T1000 (cell line): ENCODE data around the gene NUP205.

Experiments
- DNase-seq: peaks from one replicate; lab custom pipeline; 2025; ENCODE audit warnings: mixed read lengths; lab: John Stamatoyannopoulos, UW

NUP205 gene, protein sequence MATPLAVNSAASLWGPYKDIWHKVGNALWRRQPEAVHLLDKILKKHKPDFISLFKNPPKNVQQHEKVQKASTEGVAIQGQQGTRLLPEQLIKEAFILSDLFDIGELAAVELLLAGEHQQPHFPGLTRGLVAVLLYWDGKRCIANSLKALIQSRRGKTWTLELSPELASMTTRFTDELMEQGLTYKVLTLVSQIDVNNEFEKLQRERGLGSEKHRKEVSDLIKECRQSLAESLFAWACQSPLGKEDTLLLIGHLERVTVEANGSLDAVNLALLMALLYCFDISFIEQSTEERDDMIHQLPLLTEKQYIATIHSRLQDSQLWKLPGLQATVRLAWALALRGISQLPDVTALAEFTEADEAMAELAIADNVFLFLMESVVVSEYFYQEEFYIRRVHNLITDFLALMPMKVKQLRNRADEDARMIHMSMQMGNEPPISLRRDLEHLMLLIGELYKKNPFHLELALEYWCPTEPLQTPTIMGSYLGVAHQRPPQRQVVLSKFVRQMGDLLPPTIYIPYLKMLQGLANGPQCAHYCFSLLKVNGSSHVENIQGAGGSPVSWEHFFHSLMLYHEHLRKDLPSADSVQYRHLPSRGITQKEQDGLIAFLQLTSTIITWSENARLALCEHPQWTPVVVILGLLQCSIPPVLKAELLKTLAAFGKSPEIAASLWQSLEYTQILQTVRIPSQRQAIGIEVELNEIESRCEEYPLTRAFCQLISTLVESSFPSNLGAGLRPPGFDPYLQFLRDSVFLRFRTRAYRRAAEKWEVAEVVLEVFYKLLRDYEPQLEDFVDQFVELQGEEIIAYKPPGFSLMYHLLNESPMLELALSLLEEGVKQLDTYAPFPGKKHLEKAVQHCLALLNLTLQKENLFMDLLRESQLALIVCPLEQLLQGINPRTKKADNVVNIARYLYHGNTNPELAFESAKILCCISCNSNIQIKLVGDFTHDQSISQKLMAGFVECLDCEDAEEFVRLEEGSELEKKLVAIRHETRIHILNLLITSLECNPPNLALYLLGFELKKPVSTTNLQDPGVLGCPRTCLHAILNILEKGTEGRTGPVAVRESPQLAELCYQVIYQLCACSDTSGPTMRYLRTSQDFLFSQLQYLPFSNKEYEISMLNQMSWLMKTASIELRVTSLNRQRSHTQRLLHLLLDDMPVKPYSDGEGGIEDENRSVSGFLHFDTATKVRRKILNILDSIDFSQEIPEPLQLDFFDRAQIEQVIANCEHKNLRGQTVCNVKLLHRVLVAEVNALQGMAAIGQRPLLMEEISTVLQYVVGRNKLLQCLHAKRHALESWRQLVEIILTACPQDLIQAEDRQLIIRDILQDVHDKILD (N-terminal part only)

DNA sequence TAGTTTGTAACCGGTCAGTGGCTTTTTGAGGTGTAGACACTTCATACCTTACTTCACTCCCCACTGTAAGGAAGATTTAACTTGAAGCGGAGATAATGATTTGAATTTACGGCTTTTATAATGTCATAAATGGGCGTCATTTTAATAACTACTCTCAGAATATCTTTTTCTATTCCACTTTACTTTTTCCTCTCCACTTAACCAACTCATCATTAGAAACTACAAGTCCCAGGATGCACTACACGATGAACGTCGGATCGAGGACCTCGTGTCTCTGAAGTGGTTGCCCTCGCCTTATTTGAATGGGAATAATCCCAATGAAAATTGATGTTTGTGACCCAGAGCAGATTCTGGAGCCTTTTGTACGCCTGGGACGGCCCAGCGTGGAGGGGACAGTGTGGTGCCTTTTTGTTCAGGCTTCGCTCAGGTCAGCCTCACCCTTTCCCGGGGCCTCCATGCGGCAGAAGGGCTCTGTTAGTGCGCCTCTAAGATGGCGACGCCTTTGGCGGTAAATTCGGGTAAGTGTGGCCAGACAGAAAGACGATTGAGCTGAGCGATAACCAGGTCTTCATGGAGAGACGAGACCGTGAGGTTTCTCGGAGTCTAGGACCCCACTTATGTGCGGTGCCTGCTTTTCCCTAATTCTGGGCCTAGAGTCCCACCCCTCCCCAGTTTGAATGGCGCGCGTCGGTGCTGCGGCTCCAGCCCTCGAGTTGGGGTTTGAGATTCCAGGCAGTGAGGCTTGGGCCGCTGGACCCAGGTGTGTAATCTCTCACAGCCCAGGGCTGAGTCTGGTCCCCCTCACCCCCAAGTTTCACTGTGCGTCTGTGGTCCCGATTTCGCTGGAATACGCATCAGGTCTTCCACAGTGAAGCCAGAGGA is at the start of gene NUP205:
Gene NUP205, plus strand, starts transcription at position 463 of the 882 bp plus-strand sequence. Its CDS starts 28 bp downstream, at position 491.
- peak; percentile 71 for DNase-seq

DNA sequence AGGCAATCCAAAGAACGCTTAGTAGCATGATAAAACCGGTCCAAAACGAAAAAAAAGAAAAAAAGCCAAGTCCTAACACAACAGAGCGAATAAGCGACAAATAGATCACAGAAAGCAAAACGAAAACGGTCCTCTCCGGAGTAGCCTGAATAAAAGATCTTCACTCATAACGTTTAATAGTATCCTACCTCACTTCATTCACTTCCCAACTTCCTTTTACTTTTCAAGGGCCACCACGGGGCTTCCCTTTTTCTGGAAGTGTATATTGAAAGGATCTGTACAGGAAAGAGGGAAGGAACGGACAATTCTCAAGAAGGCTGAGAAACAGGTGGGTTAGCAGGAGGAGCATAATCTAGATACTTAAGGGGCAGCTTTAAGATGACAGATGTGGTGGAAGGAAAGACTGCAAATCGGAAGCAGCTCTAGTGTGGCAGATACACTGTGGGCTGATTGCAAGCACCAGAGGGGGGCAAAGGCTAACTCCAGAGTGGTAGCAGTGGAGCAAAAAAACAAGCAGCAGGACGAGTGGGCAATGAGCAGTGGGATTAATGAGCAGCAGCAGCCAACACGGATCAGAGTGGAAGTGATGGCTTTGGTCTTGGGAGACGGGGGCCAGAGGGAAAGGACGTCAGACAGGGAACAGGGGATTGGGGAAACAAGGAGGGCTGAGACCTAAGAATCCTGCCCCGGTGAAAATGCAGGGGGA is 48.7 kb upstream of the NUP205 start:
- no peak for DNase-seq

DNA sequence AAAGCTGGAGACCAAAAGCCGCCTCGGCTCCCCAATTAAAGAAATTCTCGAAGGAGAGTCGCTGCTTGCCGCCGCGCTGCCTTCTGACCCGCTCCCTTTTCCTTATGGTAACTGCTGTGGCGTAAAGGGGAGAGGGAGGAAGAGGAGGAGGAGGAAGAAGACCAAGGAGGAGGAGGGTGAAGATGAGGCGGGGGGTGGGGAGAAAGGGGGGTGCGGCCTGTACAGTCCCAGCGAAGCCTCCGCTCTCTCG is 48.2 kb upstream of the NUP205 start:
- no peak for DNase-seq

DNA sequence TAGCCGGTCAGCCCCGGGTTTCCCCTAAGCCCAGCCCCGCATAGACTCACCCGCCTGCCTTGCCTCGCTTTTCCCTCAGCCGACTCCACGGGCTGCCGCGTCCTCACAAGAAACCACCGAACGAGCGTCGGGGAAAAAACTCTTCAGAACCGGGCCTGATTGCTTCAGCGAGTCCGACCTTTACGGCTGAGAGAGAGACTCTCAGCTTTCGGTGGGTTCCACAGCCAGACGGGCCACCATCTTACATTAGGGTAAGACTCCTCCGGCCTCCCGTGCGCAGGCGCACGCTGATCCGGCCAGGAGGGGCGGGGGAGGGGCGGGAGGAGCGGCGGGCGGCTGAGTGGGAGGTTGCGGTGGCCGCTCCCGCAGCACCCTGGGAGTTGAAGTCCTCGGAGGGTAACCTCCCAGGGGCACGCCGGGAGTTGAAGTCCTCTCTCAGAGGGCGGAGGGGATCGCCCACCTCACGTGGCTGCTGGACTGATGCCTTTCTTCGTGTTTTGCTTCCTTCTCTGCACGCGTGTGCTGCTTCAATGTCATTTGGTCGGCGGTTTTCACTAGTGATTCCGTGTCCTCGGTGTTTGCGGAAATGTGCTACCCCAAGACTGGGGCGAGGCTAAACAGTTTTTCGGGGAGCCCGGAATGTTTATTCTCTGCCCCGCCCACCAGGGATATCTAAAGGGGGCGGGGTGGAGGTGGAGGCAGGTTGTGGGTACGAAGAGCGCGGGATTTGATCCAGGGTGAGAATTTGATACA is 47.7 kb upstream of the NUP205 start, which contains the start of gene CNOT4:
Gene CNOT4, minus strand, starts transcription at position 264 of the 753 bp plus-strand sequence. CDS start 71,771 bp downstream, outside the sequence.
- peak; percentile 88 for DNase-seq

DNA sequence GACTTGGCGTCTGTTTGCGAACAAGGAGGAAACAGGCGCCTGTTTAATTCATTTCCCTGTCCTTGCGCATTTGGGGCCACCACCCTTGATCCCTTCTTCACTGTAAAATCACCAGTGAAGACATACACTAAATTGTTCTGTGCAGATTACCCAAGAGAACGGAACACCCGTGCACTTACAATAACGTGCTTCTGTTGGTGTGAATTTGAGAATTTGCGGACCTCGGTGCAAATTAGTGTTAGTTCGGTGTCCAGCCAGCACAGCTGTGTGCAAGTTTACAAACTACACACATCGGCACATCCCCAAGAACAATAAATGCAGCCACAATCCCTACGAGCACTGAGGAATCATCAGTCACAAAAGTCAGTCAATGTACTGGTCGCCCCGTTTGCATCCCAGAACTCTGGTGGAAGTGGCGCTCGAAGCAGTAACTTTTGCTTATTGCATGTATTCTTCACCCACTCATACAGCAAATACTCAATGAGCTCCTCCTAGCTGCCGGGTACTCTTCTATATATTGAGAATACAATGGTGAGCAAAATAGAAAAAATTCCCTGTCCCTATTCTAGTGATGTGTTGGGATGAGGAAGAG is 47.0 kb upstream of the NUP205 start:
- DNase-seq, result no peak

DNA sequence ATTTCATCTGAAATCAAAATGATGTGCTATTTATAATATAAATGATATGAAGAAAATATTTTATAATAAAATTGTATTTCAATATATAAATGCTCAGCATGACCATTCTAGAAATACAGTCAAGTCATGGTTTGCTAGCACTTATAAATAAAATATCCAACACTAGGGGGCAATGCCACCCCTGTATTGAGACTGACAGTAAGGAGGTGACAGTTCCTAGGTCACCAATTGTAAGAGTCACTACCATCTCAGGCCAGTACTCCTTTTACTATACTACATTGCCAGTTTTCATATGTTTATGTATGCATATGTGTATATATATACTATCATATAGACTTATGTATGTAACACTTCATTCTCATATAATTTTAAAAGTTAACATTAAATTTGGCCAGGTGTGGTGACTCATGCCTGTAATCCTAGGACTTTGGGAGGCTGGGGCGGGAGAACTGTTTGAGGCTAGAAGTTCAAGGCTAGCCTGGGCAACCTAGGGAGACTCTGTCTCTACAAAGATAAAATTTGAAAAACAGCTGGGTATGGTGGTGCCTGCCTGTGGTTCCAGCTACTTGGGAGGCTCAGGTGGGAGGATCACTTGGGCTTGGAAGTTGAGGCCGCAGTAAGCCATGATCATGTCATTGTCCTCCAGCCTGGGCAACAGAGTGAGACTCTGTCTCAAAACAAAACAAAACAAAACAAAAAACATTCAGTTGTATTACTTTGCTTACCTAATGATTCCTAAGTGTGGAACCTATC is 45.4 kb upstream of the NUP205 start:
- DNase-seq, result no peak

DNA sequence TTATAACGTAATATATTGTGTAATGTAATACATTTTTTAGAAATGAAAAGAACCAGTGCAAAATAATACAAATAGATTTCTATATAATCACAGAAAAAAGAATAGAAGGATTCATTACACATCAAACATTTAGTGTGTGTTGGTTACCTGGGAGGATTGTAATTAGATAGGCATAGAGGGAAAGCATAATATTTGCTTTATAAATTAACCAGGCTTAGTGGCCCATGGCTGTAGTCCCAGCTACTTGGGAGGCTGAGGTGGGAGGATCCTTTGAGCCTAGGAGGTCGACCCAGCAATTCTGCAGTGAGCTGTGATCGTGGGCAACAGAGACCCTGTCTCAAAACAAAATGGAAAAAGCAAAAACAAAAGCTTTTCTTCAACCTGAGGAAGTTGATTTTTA is 42.9 kb upstream of the NUP205 start:
- no peak for DNase-seq

DNA sequence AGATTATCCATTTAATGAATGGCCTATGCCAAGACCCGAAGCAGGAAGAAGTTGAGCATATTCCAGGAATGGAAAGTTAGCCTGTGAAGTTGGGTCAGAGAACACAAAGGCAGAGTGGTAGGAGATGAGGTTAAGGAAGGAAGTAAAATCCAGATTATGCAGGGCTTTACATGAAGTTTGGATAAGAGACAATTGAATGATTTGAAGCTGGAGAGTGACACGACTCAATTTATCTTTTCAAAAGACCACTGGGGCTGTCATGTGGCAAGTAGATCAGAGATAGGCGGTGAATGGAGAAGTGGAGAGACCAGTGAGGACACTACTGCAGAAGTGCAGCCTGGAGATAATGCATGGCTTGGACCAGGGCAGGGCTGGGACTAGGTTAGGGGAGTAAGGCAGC is 40.7 kb upstream of the NUP205 start:
- no peak for DNase-seq

DNA sequence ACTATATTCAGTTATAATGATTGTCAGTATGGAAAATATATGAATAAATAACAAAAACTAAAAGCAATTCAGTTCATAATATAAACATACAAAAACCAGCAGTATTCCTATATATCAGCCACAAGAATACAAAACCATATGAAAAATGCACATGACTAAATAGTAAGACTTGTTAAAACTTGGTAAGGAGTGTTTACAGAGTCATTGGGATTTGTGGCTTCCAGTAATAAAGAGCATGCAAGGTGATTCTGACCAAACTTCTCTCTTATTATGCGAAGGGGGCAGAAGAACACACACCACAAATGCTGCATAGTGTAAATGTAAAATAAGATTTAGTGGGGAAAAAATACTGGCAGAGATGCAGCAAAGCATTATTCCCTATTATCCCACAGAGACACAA is 39.0 kb upstream of the NUP205 start:
- no peak for DNase-seq

DNA sequence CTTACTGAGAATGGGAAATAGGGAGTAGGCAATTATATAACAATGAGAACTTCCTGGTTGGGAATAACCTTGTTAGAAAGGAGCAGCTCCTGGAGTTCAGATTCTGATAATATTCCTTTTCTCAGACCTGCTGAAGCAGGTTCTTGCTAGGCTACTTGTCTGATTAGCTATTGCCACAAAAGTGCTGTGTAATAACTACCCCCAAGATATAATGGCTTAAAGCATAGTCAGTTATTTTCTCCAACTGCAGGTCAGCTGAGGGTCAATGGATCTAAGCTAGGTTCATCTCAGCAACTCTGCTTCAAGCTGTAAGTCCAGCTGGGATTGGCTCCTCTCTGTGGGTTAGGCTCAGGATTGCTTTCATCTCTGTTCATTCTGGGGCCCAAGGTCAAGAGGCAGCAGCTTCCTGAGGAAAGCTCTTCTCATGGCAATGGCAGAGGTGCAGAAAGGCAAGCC is 38.5 kb upstream of the NUP205 start:
- no peak for DNase-seq

DNA sequence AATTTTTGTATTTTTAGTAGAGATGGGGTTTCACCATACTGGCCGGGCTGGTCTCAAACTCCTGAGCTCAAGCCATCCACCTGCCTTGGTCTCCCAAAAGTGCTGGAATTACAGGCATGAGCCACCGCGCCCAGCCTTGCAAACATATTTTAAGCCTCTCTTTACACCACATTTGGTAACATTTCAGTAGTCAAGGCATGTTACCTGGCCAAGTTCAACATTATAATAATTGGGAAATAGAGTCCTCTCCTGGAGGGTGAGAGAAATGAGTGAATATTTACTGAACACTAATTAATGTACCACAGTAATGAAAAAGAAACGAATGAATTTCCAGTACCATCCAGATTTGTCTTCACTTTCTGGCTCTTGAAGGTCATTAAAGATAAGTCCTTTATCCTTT is 37.8 kb upstream of the NUP205 start:
- DNase-seq, result no peak

DNA sequence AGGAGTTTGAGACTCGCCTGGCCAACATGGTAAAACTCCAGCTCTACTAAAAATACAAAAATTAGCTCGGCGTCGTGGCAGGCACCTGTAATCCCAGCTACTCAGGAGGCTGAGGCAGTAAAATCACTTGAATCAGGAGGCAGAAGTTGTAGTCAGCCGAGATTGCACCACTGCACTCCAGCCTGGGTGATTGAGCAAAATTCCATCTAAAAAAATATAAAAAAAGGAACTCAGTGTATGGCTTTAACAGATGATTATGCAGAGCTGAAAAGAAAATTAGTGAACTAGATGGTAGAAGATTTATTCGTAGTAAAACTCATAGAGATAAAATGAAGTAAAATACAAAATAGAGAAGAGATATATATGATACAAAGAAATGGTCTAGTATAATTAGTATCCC is 35.2 kb upstream of the NUP205 start:
- DNase-seq, result no peak

DNA sequence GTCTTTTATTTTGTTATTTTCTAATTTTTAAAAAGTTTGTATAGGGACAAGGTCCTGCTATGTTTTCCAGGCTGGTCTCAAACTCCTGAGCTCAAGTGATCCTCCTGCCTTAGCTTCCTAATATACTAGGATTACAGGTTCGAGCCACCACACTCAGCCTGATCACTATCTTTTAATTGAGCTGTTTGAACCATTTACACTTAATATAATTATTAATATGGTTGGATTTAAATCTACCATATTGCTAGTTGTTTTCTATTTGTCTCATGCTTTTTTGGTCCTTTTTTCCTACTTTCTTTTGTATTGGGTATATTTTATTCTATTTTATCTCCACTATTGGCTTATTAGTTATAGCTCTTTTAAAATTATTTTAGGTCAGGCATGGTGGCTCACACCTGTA is 34.6 kb upstream of the NUP205 start:
- no peak for DNase-seq

DNA sequence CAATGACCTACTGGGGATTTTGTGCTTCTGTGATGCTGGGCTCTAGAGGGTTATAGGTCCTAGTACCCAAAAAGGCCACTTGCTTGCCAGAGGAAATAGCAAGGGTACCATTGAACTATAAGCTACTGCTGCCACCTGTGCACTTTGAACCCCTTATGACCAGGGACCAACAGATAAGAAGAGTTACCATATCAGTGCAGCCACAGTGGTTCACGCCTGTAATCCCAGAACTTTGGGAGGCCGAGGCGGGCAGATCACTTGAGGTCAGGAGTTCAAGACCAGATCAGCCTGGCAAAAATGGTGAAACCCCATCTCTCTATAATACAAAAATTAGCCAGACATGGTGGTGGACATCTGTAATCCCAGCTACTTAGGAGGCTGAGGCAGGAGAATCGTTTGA is 32.3 kb upstream of the NUP205 start:
- DNase-seq, result no peak

DNA sequence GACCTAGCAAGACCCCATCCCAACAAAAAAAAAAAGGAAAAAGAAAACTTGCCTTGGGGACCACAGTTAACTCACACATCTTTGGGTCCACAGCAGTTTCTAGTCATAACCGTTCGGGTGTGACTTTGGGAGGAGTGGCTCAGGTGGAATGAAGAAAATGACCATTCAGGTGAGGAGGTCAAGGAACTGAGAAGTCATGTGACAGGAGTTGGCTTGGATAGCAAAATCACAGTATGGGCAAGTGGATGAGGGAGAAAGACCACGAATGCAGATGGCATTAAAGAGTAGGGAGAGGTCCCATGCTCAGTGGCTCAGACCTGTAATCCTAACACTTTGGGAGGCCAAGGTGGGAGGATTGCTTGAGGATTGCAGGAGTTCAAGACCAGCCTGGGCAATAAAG is 30.7 kb upstream of the NUP205 start:
- no peak for DNase-seq

DNA sequence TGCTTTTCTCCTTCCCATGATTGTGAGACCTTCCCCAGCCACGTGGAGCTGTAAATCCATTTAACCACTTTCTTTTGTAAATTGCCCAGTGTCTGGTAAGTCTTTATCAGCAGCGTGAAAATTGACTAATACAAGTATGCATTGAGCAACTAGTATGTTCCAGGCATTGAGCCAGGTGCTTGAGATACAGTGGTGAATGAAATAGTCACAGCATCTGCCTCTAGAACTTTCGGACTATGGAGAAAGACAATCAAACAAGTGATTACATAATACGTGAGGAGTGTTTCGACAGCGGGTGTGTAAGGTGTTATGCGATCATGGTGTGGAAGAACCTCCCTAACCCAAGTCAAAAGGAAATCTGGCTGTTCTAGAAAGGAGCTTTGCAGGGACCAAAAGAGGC is 21.6 kb upstream of the NUP205 start:
- no peak for DNase-seq

DNA sequence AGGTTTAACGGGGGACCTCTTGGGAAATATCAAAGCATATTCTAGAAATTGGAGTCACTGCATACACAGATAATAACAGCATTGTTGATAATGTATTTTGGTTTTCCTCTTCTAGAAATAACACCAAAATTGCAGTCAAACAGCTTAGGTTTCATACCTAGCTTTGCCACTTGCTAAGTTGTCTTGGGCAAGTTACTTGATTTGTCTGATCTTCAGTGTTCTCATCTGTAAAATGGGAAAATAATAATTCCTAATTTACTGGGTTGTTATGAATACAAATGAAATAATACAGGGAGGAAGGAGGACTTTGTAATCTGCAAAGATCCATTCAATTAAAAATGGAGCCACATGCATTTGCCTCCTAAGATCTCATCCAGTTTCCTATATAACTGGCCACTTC is 20.3 kb upstream of the NUP205 start:
- no peak for DNase-seq

DNA sequence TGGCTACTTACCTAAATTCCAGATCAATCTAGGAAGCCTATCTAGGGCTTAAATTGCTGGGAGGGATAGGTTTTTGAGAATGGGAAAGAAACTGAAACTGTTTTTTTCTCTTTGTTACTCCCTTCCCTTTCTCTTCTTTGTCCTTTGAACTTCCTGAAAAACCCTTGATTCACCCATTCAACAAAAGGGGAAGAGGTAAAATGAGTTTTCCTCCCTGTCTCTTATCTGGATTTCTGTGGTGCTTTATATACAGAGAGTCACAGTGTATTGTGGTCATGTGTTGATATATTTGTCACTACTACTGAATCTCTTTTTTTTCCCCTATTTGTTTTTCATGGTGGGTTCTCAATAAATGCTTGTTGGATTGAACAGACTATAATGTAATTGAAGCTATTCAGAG is 19.8 kb upstream of the NUP205 start:
- no peak for DNase-seq

DNA sequence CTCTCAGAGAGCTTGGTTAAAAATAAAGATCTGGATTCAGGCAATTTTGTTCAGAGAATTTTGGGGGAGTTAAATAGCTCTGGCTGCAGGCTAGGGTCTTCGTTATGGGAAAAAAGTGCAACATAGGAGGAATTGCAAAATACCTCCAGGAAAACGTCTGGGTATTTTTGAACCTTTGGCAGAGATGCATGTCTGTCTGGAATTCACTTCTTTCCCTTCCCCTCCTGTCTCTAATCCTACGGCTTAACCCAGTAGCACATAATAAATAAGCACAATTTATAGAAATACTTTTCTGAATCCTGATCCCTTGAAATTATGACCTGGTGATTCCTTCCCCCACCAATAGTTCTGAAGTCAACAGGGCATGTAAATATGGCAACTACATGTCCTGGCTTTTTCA is 19.3 kb upstream of the NUP205 start:
- no peak for DNase-seq
